ENCODE measurements around the gene LRRC26.

DNA sequence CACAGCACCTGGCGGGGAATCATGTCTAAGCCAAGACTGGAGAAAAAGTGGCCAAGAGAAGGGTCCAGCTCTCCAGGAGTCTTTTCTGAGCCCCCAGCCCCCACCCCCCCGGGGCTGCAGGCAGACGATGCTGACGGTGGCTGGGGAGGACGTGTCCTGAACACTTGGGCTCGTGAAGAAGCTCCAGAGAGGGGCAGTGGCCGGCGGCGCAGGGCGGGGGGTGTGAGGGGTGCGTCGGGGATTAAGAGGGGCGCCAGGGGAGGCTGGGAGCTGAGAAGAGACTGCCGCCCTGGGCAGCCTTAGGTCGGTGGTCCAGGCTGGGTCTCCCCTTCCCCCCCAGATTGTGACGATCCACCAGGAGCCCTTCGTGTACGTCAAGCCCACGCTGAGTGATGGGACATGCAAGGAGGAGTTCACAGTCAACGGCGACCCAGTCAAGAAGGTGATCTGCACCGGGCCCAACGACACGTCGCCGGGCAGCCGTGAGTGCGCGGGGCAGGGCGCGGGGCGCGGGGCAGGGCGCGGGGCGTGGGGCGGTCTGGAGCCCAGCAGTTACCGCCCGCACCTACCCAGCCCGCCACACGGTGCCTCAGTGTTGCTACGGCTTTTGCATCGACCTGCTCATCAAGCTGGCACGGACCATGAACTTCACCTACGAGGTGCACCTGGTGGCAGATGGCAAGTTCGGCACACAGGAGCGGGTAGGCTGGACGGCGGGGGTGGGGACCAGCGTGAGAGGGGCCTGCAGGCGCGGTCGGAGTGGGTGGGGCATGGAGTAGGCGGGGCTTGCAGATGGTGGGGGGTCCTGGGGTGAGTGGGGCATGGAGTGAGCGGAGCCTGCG lies 8.9 kb downstream of the LRRC26 start:
- TF ChIP-seq CREB1 (IDR thresholded peaks at IDR 0.05) (no peak), CREB1 (CRISPR knock-in tag; IDR thresholded peaks at IDR 0.05) (no peak), ZBTB20 (CRISPR knock-in tag; IDR thresholded peaks at IDR 0.05; ENCODE audit: borderline replicate concordance, low read depth) (no peak), ZKSCAN8 (CRISPR knock-in tag; IDR thresholded peaks at IDR 0.05; ENCODE audit: borderline replicate concordance) (no peak), POLR2AphosphoS5 (IDR thresholded peaks at IDR 0.05; ENCODE audit: low read depth, low read length) (no peak)
- TF ChIP-seq, protein P1, sequence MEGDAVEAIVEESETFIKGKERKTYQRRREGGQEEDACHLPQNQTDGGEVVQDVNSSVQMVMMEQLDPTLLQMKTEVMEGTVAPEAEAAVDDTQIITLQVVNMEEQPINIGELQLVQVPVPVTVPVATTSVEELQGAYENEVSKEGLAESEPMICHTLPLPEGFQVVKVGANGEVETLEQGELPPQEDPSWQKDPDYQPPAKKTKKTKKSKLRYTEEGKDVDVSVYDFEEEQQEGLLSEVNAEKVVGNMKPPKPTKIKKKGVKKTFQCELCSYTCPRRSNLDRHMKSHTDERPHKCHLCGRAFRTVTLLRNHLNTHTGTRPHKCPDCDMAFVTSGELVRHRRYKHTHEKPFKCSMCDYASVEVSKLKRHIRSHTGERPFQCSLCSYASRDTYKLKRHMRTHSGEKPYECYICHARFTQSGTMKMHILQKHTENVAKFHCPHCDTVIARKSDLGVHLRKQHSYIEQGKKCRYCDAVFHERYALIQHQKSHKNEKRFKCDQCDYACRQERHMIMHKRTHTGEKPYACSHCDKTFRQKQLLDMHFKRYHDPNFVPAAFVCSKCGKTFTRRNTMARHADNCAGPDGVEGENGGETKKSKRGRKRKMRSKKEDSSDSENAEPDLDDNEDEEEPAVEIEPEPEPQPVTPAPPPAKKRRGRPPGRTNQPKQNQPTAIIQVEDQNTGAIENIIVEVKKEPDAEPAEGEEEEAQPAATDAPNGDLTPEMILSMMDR (CRISPR knock-in tag; IDR thresholded peaks at IDR 0.05) = no peak

Data from HepG2 (cell line).